ENCODE data around the gene C1QL4. TPM values are rescaled to one million over a fixed set of nuclear protein-coding genes. Genes with fewer than 3 reads are reported as not detected.

Gene C1QL4
- total and polyA plus RNA-seq, 2 of the 8 experiments (the other 6 are each of a cell fraction or from before 2014, with no cell fraction given) = 0.28 to 0.63 TPM

GRCh38 chr12:49359671-49360070 lies 22.7 kb upstream of the C1QL4 start:
- POLR2A ChIA-PET (ENCODE audit: partially characterized antibody) = interaction anchor here (1.3 to 1.5 kb wide), 2 partner anchors 10 to 155 kb away, joined by 6 to 8 read pairs; no protein-coding TSS in a partner anchor
- Histone ChIP-seq H3K79me1 (ENCODE audit: low read depth, low read length) (no peaks in the 10 kb centered on the region), H2BK20ac (ENCODE audit: low read length) (no peak overlapping the region), H3K79me2 (ENCODE audit: control insufficient read depth in 1 of 2, insufficient read depth in 2 of 2, low read length in 2 of 2) (no peaks in the 10 kb centered on the region), H3K14ac (ENCODE audit: insufficient read length) (no peak overlapping the region), H3K27ac (ENCODE audit: low read depth, low read length) (no peak overlapping the region), H3K4me2 (ENCODE audit: insufficient read depth in 1 of 2, low read depth in 2 of 2, low read length in 2 of 2) (no peak overlapping the region), H3K9me3 (ENCODE audit: insufficient read depth in 2 of 2, low read depth in 1 of 2, low read length in 1 of 2) (no peaks in the 10 kb centered on the region), H3K23me2 (ENCODE audit: low read depth, low read length) (no peaks in the 10 kb centered on the region), H4K5ac (ENCODE audit: insufficient read length, low read depth, low read length) (no peak overlapping the region), H2AK5ac (ENCODE audit: low read depth, low read length) (no peak overlapping the region), H2BK15ac (ENCODE audit: low read length) (no peak overlapping the region), H3K23ac (ENCODE audit: insufficient read length) (no peak overlapping the region), H3K4me1 (replicated peaks in 1 of 4; ENCODE audit: control insufficient read depth in 3 of 4, insufficient read depth in 4 of 4, low read length in 3 of 4) (peaks cover 0 to 3% (median 0%) of the 10 kb centered on the region in 4 experiments; a peak in 1 of 7 replicates), H3K4ac (replicated peaks; ENCODE audit: insufficient read length, low read depth, low read length) (no peak overlapping the region), H4K91ac (replicated peaks; ENCODE audit: insufficient read length, low read length) (no peak overlapping the region), H2BK120ac (replicated peaks; ENCODE audit: low read depth, low read length) (no peak overlapping the region), H3K4me3 (ENCODE audit: extremely low read depth in 1 of 4, insufficient read depth in 2 of 4, low read depth in 3 of 4, low read length in 4 of 4) (no peak overlapping the region), H4K8ac (ENCODE audit: extremely low read depth, insufficient read depth, low read length) (no peak overlapping the region), H3K27me3 (replicated peaks in 1 of 4; ENCODE audit: control insufficient read depth in 3 of 4, extremely low read depth in 1 of 4, insufficient read depth in 3 of 4, low read length in 3 of 4) (no peaks in the 10 kb centered on the region; a peak in 2 of 7 replicates), H2BK5ac (ENCODE audit: low read depth, low read length) (no peak overlapping the region), H4K20me1 (replicated peaks in 1 of 2; ENCODE audit: control insufficient read depth in 1 of 2, insufficient read depth in 2 of 2, low read length in 2 of 2) (no peaks in the 10 kb centered on the region), H3K9ac (replicated peaks in 1 of 4; ENCODE audit: extremely low read depth in 1 of 4, low read depth in 3 of 4, low read length in 3 of 4) (no peak overlapping the region), H2AFZ (ENCODE audit: low read length) (no peak overlapping the region), H3K56ac (replicated peaks; ENCODE audit: insufficient read length, low read depth, low read length) (no peak overlapping the region), H2BK12ac (ENCODE audit: low read depth, low read length) (no peak overlapping the region), H3K18ac (ENCODE audit: extremely low read depth, low read length) (no peak overlapping the region), H3K36me3 (ENCODE audit: control insufficient read depth in 2 of 4, insufficient read depth in 4 of 4, low read length in 3 of 4) (no peaks in the 10 kb centered on the region)
- WGBS, 2 experiments (ENCODE audit: extremely low coverage in 1 of 2, insufficient coverage in 1 of 2, insufficient read length in 1 of 2, insufficient replicate concordance in 2 of 2, low coverage in 1 of 2, low lambda C conversion rate in 2 of 2, missing lambda C conversion rate in 1 of 2) = 81% methylated on average over 7 of the region's 7 CpGs; no CpG with 5 or more reads in 1 of the 2 experiments
- CTCF ChIA-PET (ENCODE audit: partially characterized antibody) = interaction anchor here (1.0 to 26.7 kb wide), 24 partner anchors 12 to 262 kb away, joined by 3 to 538 read pairs (median 14); partner anchors contain the start of genes DNAJC22 and PRPH
- no peak for FAIRE-seq
- DNase-seq (ENCODE audit: low read depth in 1 of 2, low spot score in 2 of 2) = no peak
- TF ChIP-seq SP1 (IDR thresholded peaks at IDR 0.05; ENCODE audit: low read depth, low read length) (no peak), SAP30 (IDR thresholded peaks at IDR 0.05; ENCODE audit: insufficient read depth, insufficient replicate concordance, low read length) (no peak), CBX5 (IDR thresholded peaks at IDR 0.05; ENCODE audit: low read depth, low read length) (no peak), BCL11A (IDR thresholded peaks at IDR 0.05; ENCODE audit: low read depth in 2 of 2, low read length in 2 of 2) (no peak), NANOG (IDR thresholded peaks at IDR 0.05; ENCODE audit: insufficient read depth, low read depth, low read length, poor library complexity, severe bottlenecking) (no peak), FOSL1 (IDR thresholded peaks at IDR 0.05; ENCODE audit: insufficient read depth, low read depth, low read length) (no peak), NRF1 (IDR thresholded peaks at IDR 0.05; ENCODE audit: low read depth, low read length) (no peak), BRCA1 (IDR thresholded peaks at IDR 0.05; ENCODE audit: low read depth, low read length) (no peak), JUN (IDR thresholded peaks at IDR 0.05; ENCODE audit: low read depth, low read length) (no peak)
- TF ChIP-seq, protein P1, sequence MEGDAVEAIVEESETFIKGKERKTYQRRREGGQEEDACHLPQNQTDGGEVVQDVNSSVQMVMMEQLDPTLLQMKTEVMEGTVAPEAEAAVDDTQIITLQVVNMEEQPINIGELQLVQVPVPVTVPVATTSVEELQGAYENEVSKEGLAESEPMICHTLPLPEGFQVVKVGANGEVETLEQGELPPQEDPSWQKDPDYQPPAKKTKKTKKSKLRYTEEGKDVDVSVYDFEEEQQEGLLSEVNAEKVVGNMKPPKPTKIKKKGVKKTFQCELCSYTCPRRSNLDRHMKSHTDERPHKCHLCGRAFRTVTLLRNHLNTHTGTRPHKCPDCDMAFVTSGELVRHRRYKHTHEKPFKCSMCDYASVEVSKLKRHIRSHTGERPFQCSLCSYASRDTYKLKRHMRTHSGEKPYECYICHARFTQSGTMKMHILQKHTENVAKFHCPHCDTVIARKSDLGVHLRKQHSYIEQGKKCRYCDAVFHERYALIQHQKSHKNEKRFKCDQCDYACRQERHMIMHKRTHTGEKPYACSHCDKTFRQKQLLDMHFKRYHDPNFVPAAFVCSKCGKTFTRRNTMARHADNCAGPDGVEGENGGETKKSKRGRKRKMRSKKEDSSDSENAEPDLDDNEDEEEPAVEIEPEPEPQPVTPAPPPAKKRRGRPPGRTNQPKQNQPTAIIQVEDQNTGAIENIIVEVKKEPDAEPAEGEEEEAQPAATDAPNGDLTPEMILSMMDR (IDR thresholded peaks at IDR 0.05; ENCODE audit: control extremely low read depth in 1 of 3, insufficient read depth in 1 of 3, low read depth in 1 of 3, low read length in 3 of 3) = no peak
- TF ChIP-seq, protein P2, sequence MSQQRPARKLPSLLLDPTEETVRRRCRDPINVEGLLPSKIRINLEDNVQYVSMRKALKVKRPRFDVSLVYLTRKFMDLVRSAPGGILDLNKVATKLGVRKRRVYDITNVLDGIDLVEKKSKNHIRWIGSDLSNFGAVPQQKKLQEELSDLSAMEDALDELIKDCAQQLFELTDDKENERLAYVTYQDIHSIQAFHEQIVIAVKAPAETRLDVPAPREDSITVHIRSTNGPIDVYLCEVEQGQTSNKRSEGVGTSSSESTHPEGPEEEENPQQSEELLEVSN (IDR thresholded peaks at IDR 0.05) = no peak

Measured in H1 (cell line).